ENCODE measurements around the gene CAPRIN1.
A peak's percentile ranks its signal among the peaks of the same experiment; 100 is the strongest.

Gene CAPRIN1

DNA sequence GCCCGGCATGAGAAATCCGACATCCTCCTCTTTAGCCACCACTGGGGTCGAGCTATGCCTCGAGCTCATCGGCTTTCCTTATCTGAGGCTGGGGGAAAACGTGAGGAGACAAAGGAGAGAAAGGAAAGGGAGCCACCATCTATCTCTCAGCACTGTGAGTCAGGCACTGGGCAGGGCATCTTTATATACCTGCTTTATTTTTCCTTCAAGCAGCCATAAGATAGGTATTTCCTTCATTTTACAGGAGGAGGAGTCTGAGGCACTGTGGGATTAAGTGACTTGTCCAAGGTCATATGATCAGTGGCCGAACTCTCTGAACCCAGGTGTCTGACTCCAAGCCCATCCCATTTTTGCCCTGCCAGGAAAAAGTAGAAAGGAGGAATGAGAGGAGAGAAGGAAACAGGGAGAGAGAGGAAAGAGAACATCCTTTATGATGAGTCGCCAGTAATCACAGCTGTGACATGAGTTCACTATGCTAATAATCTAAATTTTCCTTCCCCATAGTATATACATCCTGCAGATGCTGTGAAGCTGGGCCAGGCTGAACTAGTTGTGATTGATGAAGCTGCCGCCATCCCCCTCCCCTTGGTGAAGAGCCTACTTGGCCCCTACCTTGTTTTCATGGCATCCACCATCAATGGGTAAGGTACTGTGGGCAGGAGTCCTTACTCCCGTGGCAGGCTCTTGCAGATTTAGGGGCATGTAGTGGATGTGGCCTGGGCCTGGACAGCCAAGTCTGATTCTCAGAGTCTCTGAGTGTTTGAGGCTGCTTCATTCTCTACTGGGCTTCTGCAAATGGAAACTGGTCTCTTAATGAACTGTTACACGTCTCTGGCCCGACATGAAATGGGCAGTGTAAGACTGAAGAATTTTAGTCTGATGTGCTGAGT is 75.7 kb downstream of the CAPRIN1 start:
- H3K9me3 Mint-ChIP-seq, result no peaks in the 10 kb centered on the region
- no peaks in the 10 kb centered on the region for H3K4me1 Mint-ChIP-seq
- CTCF ChIA-PET, result no interaction called here
- peaks cover 54% of the 10 kb centered on the region for H3K36me3 Mint-ChIP-seq
- no peak overlapping the region for H3K27ac Mint-ChIP-seq
- no peak for DNase-seq
- no peak overlapping the region for H3K4me3 Mint-ChIP-seq
- H3K27me3 Mint-ChIP-seq, result no peaks in the 10 kb centered on the region

DNA sequence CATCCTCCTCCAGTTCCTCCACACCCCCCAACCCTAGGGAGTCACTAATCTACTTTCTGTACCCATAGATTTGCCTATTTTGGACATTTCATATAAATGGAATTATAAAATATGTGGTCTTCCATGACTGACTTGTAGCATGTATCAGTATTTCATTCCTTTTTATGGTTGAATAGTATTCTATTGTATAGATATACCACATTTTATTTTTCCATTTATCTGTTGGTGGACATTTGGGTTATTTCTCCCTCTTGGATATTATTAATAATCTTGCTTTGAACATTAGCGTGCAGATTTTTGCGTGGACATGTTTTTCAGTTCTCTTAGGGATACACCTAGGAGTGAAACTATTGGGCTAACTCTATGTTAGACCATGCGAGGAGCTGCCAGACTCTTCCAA is 77.3 kb downstream of the CAPRIN1 start:
- H3K4me3 Mint-ChIP-seq, result no peak overlapping the region
- no peaks in the 10 kb centered on the region for H3K9me3 Mint-ChIP-seq
- no peaks in the 10 kb centered on the region for H3K27me3 Mint-ChIP-seq
- H3K4me1 Mint-ChIP-seq, result no peaks in the 10 kb centered on the region
- CTCF ChIA-PET, result no interaction called here
- H3K27ac Mint-ChIP-seq, result no peak overlapping the region
- H3K36me3 Mint-ChIP-seq, result peaks cover 52% of the 10 kb centered on the region
- no peak for DNase-seq

DNA sequence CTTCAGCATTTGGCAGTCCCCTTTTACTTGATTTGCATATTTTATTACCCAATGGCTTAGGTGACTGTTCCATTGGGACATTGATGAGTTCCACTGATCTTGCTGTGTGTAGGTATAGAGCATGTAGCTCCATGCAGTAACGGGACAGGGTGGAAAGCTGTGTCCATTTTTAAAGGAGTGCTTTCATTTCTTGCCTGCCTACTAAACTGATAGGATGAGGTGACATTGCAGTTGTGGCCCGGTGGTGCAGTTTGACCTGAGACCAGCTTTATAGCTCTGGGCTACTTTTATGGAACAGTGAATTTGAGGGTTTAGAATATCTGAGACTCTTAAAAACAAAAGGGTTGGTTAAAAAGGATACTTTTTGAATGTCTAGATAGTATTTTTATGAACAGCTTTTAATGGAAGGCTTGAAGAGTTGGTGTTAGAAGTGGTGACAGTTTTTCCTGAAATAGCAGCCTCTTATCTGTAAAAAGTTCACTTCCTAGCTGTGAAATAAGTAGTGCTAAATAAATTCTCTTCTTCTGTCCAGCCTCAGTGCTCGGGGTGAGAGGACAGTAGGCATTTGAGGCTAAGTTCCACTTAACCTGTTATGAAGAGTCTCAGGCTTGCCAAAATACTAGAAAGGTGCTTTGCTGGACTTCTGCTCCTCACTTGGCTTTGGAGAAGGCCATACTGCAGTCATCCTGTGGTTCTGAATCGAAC is 80.9 kb downstream of the CAPRIN1 start:
- no peak overlapping the region for H3K27ac Mint-ChIP-seq
- no peak for DNase-seq
- no peaks in the 10 kb centered on the region for H3K9me3 Mint-ChIP-seq
- H3K36me3 Mint-ChIP-seq, result peaks cover 42% of the 10 kb centered on the region
- CTCF ChIA-PET, result no interaction called here
- H3K27me3 Mint-ChIP-seq, result no peaks in the 10 kb centered on the region
- no peaks in the 10 kb centered on the region for H3K4me1 Mint-ChIP-seq
- H3K4me3 Mint-ChIP-seq, result no peak overlapping the region

DNA sequence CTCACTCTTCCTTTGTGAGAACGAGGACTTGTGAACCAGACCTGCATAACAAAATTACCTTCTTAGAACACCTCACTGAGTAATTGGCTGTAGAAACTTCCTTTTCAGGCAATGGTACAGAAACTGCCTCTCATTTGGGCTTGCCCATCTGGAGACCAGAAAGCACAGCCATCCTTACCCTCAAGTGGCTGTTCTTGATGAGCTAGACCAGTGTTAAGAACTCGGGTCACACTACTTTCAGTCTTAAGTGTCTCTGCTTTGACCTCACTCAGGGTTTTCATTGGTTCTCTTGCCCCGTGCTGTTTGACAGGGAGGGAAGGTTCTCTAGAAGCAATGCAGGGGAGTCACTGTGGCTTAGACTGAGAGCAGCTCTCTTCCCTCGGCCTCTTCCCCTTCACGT is 83.2 kb downstream of the CAPRIN1 start:
- peaks cover 45% of the 10 kb centered on the region for H3K36me3 Mint-ChIP-seq
- no peak overlapping the region for H3K27ac Mint-ChIP-seq
- H3K27me3 Mint-ChIP-seq, result no peaks in the 10 kb centered on the region
- no peak for DNase-seq
- H3K4me1 Mint-ChIP-seq, result no peaks in the 10 kb centered on the region
- CTCF ChIA-PET, result no interaction called here
- no peak overlapping the region for H3K4me3 Mint-ChIP-seq
- H3K9me3 Mint-ChIP-seq, result no peaks in the 10 kb centered on the region

DNA sequence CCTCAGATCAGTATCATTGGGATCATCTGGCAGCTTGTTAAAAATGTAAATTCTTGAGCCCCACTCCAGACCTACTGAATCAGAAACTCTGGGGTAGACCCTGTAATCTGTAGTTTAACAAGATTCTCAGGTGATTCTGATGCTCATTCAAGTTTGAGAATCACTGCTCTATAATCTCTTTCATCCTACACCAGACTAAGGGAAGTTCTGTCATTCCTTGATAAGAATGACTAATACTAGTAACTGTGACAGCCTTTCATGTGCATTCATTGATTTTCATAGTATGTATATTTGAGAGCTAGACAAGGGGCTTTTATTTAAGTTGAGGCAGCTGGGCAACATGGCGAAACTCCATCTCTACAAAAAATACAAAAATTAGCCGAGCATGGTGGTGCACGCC is 83.9 kb downstream of the CAPRIN1 start:
- Mint-ChIP-seq H3K36me3 (peaks cover 45% of the 10 kb centered on the region), H3K27ac (no peak overlapping the region), H3K4me3 (no peak overlapping the region), H3K27me3 (no peaks in the 10 kb centered on the region), H3K4me1 (no peaks in the 10 kb centered on the region), H3K9me3 (no peaks in the 10 kb centered on the region)
- no peak for DNase-seq
- CTCF ChIA-PET, result interaction anchor here (0.8 kb wide), 1 partner anchor 148 kb away, joined by 3 read pairs; no protein-coding TSS in a partner anchor

DNA sequence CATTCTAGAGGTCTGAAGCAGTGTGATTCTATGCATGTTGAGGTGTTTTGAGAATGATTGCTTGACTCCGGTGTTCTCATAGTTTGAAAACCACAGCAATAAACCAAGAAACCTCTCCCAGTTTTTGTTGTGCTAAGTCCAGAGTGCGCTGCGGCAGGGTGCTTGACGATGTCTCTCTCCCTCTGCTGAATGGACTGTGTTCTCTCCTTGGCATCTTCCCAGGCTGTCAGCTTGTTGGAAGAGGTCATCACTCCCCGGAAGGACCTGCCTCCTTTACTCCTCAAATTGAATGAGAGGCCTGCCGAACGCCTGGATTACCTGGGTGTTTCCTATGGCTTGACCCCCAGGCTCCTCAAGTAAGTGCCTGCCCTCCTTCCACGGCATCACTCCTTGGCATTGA is 84.9 kb downstream of the CAPRIN1 start:
- no peak overlapping the region for H3K4me3 Mint-ChIP-seq
- H3K27ac Mint-ChIP-seq, result no peak overlapping the region
- H3K27me3 Mint-ChIP-seq, result no peaks in the 10 kb centered on the region
- H3K4me1 Mint-ChIP-seq, result no peaks in the 10 kb centered on the region
- no peak for DNase-seq
- CTCF ChIA-PET, result no interaction called here
- peaks cover 47% of the 10 kb centered on the region for H3K36me3 Mint-ChIP-seq
- no peaks in the 10 kb centered on the region for H3K9me3 Mint-ChIP-seq

DNA sequence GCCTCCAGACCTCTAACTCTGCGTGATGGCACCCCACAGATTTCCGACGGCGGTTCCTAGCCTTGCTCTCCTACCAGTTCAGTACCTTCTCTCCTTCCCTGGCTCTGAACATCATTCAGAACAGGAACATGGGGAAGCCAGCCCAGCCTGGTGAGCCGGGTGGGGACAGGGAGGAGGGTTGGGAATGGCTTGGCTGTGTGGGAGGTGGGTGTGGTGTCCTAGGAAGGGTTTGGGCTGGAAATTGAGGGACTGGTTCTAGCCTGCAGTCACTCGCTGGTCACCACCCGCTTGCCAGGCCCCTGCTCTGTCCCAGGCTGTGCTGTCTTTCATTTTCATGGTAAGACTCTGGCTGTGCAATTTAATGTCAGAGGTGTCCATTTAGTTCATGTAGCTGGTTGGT is 87.8 kb downstream of the CAPRIN1 start:
- H3K9me3 Mint-ChIP-seq, result no peaks in the 10 kb centered on the region
- DNase-seq, result no peak
- H3K4me3 Mint-ChIP-seq, result no peak overlapping the region
- no peak overlapping the region for H3K27ac Mint-ChIP-seq
- peaks cover 49% of the 10 kb centered on the region for H3K36me3 Mint-ChIP-seq
- no peaks in the 10 kb centered on the region for H3K4me1 Mint-ChIP-seq
- CTCF ChIA-PET, result no interaction called here
- H3K27me3 Mint-ChIP-seq, result no peaks in the 10 kb centered on the region

DNA sequence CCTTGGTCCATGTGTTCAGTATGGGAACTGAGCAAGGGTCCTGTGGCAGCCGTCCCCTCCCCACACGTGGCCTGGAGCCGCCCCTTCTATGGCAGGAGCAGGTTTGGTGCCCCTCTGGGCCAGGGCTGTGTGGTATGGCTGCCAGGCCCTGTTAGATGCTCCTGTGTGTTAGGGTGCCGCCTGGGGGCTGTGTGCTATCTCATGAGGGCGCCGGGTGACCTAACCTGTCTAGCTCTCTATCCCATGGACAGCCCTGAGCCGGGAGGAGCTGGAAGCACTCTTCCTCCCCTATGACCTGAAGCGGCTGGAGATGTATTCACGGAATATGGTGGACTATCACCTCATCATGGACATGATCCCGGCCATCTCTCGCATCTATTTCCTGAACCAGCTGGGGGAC is 88.6 kb downstream of the CAPRIN1 start:
- H3K4me3 Mint-ChIP-seq, result no peak overlapping the region
- peaks cover 52% of the 10 kb centered on the region for H3K36me3 Mint-ChIP-seq
- no peaks in the 10 kb centered on the region for H3K9me3 Mint-ChIP-seq
- no peak for DNase-seq
- CTCF ChIA-PET, result no interaction called here
- no peaks in the 10 kb centered on the region for H3K4me1 Mint-ChIP-seq
- H3K27me3 Mint-ChIP-seq, result no peaks in the 10 kb centered on the region
- no peak overlapping the region for H3K27ac Mint-ChIP-seq

DNA sequence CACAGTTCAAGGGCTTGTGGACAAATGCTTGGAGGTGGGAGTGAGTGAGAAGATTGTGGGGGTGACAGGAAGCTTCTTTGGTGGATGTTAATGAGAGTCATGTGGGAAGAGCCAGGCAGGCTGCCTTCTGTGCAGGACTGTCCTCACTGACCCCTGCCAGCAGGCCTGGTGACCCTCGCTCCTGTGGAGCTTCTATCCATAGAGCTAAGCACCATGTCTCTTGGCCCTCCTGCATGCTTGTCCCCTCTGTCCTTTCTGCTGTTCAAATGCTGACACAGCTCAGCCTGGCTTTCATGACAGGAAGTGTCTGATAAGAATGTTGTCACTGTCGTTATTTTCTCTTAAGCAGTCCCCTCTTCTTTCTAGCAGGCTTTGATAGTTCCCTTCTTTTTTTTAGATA is 91.5 kb downstream of the CAPRIN1 start:
- CTCF ChIA-PET, result interaction anchor here (1.0 kb wide), 1 partner anchor 31 kb away, joined by 3 read pairs; no protein-coding TSS in a partner anchor
- no peak overlapping the region for H3K27ac Mint-ChIP-seq
- peaks cover 57% of the 10 kb centered on the region for H3K36me3 Mint-ChIP-seq
- no peaks in the 10 kb centered on the region for H3K4me1 Mint-ChIP-seq
- DNase-seq, result no peak
- no peak overlapping the region for H3K4me3 Mint-ChIP-seq
- no peaks in the 10 kb centered on the region for H3K9me3 Mint-ChIP-seq
- H3K27me3 Mint-ChIP-seq, result no peaks in the 10 kb centered on the region

DNA sequence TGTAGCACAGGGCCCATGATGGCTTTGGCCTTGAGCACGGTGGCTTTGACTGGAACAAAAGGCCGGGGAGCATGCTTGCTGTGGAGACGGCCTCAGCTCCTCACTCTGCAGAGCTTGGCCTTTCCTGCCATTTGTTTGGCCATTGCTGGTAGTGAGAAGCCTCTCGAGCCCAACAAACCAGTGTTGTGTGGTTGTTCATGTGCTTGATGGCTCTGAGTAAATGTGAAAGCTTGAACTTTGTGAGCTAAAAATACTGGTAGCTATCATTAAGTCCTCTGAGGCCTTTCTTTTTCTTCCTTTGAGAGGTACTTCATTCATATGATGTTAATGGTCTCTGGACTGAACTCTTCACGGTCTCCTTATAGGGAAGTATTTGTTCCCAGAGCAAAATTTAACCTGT is 93.5 kb downstream of the CAPRIN1 start:
- no peak for DNase-seq
- H3K4me1 Mint-ChIP-seq, result no peaks in the 10 kb centered on the region
- no peaks in the 10 kb centered on the region for H3K9me3 Mint-ChIP-seq
- no peaks in the 10 kb centered on the region for H3K27me3 Mint-ChIP-seq
- H3K27ac Mint-ChIP-seq, result no peak overlapping the region
- peaks cover 54% of the 10 kb centered on the region for H3K36me3 Mint-ChIP-seq
- CTCF ChIA-PET, result interaction anchor here (0.8 to 1.1 kb wide), 2 partner anchors 11 to 157 kb away, joined by 3 to 5 read pairs; no protein-coding TSS in a partner anchor
- no peak overlapping the region for H3K4me3 Mint-ChIP-seq

DNA sequence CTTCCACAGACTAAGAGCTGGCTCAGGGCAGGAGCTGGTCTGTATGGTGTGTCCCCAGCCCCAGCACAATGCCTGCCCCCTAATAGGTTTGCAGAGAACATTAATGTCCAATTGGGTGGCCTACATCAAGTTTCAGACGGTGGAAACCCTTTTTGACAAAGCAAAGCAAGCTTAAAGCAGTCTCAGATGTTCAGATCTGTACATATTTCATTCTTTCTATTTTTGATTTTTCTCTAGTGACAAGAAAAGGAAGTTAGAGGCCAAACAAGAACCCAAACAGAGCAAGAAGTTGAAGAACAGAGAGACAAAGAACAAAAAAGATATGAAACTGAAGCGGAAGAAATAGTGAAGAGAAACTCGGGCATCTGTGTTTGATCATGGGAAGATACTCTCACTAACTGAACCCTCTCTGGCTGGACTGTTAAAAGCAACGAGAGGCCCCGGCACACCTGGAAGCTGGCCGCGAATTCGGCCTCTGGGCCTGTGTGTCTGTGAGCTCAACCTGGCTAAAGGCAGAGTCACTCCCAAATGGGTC is 94.4 kb downstream of the CAPRIN1 start:
- no peak for DNase-seq
- no peak overlapping the region for H3K4me3 Mint-ChIP-seq
- H3K9me3 Mint-ChIP-seq, result no peaks in the 10 kb centered on the region
- CTCF ChIA-PET, result interaction anchor here (1.1 kb wide), 1 partner anchor 10 kb away, joined by 3 read pairs; no protein-coding TSS in a partner anchor
- no peaks in the 10 kb centered on the region for H3K27me3 Mint-ChIP-seq
- peak overlapping the region; percentile 13 for H3K27ac Mint-ChIP-seq
- peaks cover 51% of the 10 kb centered on the region for H3K36me3 Mint-ChIP-seq
- H3K4me1 Mint-ChIP-seq, result no peaks in the 10 kb centered on the region

DNA sequence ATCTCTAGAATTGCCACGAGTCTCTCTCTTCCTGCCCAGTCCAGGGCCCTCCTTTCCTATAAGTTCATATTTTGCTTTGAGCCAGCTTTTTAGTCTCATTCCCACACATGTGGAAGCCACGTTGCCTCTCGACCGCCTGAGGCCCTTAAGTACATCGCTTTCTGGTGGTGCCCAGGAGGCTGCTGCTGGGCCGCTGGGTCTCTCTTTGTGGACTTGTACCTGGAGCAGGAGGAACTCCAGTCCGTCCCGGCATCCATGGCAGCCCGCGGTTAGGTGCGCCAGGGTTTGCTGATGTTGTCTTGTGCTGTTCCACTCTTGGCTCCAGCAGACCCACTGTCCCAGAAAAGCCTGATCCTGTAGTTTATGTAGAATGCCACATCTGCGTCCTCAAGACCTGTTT is 94.9 kb downstream of the CAPRIN1 start:
- H3K4me1 Mint-ChIP-seq, result no peaks in the 10 kb centered on the region
- peaks cover 47% of the 10 kb centered on the region for H3K36me3 Mint-ChIP-seq
- CTCF ChIA-PET, result interaction anchor here (0.6 kb wide), 1 partner anchor 348 kb away, joined by 3 read pairs; no protein-coding TSS in a partner anchor
- DNase-seq, result no peak
- no peaks in the 10 kb centered on the region for H3K9me3 Mint-ChIP-seq
- no peaks in the 10 kb centered on the region for H3K27me3 Mint-ChIP-seq
- H3K4me3 Mint-ChIP-seq, result no peak overlapping the region
- H3K27ac Mint-ChIP-seq, result no peak overlapping the region

DNA sequence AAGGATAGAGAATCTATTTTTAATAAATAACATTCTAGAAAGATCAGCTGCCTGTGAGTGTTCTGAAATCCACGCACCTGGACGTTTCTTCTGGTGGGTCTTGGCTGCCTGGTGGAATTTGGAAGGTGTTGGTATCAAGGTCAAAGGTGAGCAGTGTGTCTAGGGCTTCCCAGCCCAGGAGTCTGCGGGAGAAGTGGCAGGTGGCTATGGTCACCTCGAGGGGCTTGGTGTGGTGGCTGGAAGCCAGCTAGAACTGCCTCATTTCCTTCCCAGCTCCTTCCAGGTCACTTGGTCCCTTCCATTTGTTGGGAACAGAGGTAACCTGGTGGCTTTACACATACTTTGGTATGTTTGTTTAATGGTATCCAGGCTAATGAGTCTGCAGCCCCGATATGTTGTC is 95.3 kb downstream of the CAPRIN1 start:
- Mint-ChIP-seq H3K4me1 (no peaks in the 10 kb centered on the region), H3K27me3 (no peaks in the 10 kb centered on the region), H3K4me3 (no peak overlapping the region), H3K36me3 (peaks cover 42% of the 10 kb centered on the region), H3K9me3 (no peaks in the 10 kb centered on the region), H3K27ac (peak overlapping the region; percentile 7)
- CTCF ChIA-PET, result interaction anchor here (0.6 kb wide), 1 partner anchor 347 kb away, joined by 3 read pairs; no protein-coding TSS in a partner anchor
- no peak for DNase-seq

DNA sequence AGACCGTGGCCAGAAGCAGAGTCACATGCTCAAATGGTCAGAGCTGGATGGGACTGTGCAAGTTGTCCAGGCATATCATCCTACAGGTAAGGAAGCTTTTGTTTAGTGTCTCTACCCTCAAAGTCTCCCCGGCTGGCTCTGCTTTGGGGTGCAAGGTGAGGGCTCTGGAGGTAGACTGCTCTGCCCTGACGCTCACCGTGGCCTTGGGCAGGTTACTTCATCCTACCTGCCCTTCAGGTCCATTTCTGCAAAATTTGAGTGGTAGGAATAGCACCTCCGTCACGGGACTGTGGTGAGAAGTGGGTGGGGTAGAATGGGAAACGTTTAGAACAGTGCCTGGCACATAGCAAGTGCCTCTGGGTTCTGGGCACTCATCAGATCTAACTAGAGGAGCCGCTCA is 96.0 kb downstream of the CAPRIN1 start:
- Mint-ChIP-seq H3K9me3 (no peaks in the 10 kb centered on the region), H3K36me3 (peaks cover 39% of the 10 kb centered on the region), H3K4me3 (no peak overlapping the region), H3K27ac (no peak overlapping the region), H3K27me3 (no peaks in the 10 kb centered on the region), H3K4me1 (no peaks in the 10 kb centered on the region)
- CTCF ChIA-PET, result no interaction called here
- no peak for DNase-seq
